H1 (cell line): ENCODE measurements around the gene VSIR. TPM values are rescaled to one million over a fixed set of nuclear protein-coding genes. Genes with fewer than 3 reads are reported as not detected.

ENCODE experiments used
- CTCF ChIA-PET: fragments of 300-600 bp; sonication (Branson Sonifier 250); formaldehyde crosslinking; loops from one replicate; lab custom pipeline; 2021; ENCODE audit not compliant: partially characterized antibody; lab: Charles Lee
- POLR2A ChIA-PET: fragments of 300-600 bp; sonication (Branson Sonifier 250); formaldehyde crosslinking; loops from one replicate; lab custom pipeline; 2021; ENCODE audit warnings: inconsistent platforms; ENCODE audit not compliant: partially characterized antibody; lab: Charles Lee
- DNase-seq, 2 experiments: peaks; one replicate each; pipeline versions ENCODE4 v3.0.0 to v3.0.0-alpha.2; 2010 to 2022; ENCODE audit warnings: low spot score in 2 of 2, low read depth in 1 of 2, mixed read lengths in 1 of 2
- FAIRE-seq: peaks from 2 replicates; lab custom pipeline; 2011; peaks lifted over from hg19 to GRCh38; lab: Jason Lieb, UNC
- H2AFZ ChIP-seq: 2 replicates; pipeline ENCODE4 v1.8.1; 2012; ENCODE audit warnings: low read length, inconsistent platforms
- H2AK5ac ChIP-seq: 2 replicates; pipeline ENCODE4 v1.6.1; 2013; ENCODE audit warnings: low read depth, low read length
- H2BK120ac ChIP-seq: replicated peaks from 2 replicates; pipeline ENCODE3; 2013; ENCODE audit warnings: low read depth, low read length, inconsistent platforms
- H2BK12ac ChIP-seq: 2 replicates; pipeline ENCODE4 v1.6.1; 2013; ENCODE audit warnings: low read depth, low read length
- H2BK15ac ChIP-seq: 2 replicates; pipeline ENCODE4 v1.6.1; 2013; ENCODE audit warnings: low read length
- H2BK20ac ChIP-seq: 2 replicates; pipeline ENCODE4 v1.6.1; 2013; ENCODE audit warnings: low read length
- H2BK5ac ChIP-seq: 2 replicates; pipeline ENCODE4 v1.6.1; 2013; ENCODE audit warnings: low read depth, low read length
- H3K14ac ChIP-seq: 2 replicates; pipeline ENCODE4 v1.6.1; 2013; ENCODE audit warnings: inconsistent platforms; ENCODE audit not compliant: insufficient read length
- H3K18ac ChIP-seq: 2 replicates; pipeline ENCODE4 v1.6.1; 2013; ENCODE audit warnings: low read length; ENCODE audit errors: extremely low read depth
- H3K23ac ChIP-seq: 2 replicates; pipeline ENCODE4 v1.6.1; 2013; ENCODE audit warnings: inconsistent platforms; ENCODE audit not compliant: insufficient read length
- H3K23me2 ChIP-seq: 2 replicates; pipeline ENCODE4 v1.6.1; 2013; ENCODE audit warnings: low read depth, low read length
- H3K27ac ChIP-seq: 2 replicates; pipeline ENCODE4 v1.6.1; 2011; ENCODE audit warnings: low read depth, low read length, inconsistent platforms
- H3K27me3 ChIP-seq, 4 experiments: replicated peaks in 1 of 4; 1 replicate in 1 of 4; 2 replicates in 3 of 4; pipeline versions ENCODE4 v1.6.1 to v1.8.1; 2011 to 2013; ENCODE audit warnings: low read length in 3 of 4, mild to moderate bottlenecking in 3 of 4, inconsistent platforms in 2 of 4, mixed read lengths in 2 of 4, moderate library complexity in 1 of 4; ENCODE audit not compliant: control insufficient read depth in 3 of 4, insufficient read depth in 3 of 4; ENCODE audit errors: extremely low read depth in 1 of 4
- H3K36me3 ChIP-seq, 4 experiments: 2 replicates each; pipeline versions ENCODE4 v1.6.1 to v1.8.1; 2011 to 2013; ENCODE audit warnings: mild to moderate bottlenecking in 4 of 4, low read length in 3 of 4, moderate library complexity in 2 of 4, control low read depth in 1 of 4, inconsistent platforms in 1 of 4; ENCODE audit not compliant: insufficient read depth in 4 of 4, control insufficient read depth in 2 of 4
- H3K4ac ChIP-seq: replicated peaks from 2 replicates; pipeline ENCODE3; 2013; ENCODE audit warnings: low read length, low read depth, mixed read lengths, inconsistent platforms; ENCODE audit not compliant: insufficient read length
- H3K4me1 ChIP-seq, 4 experiments: replicated peaks in 1 of 4; 1 replicate in 1 of 4; 2 replicates in 3 of 4; pipeline versions ENCODE4 v1.6.1 to v1.8.1; 2011 to 2013; ENCODE audit warnings: low read length in 3 of 4, inconsistent platforms in 2 of 4, mixed read lengths in 1 of 4; ENCODE audit not compliant: insufficient read depth in 4 of 4, control insufficient read depth in 3 of 4
- H3K4me2 ChIP-seq, 2 experiments: 2 replicates each; pipeline versions ENCODE4 v1.6.1 to v1.8.1; 2011 to 2013; ENCODE audit warnings: low read depth in 2 of 2, low read length in 2 of 2, control low read depth in 1 of 2, inconsistent platforms in 1 of 2, mild to moderate bottlenecking in 1 of 2; ENCODE audit not compliant: insufficient read depth in 1 of 2
- H3K4me3 ChIP-seq, 4 experiments: fragments of 200-600, 300-600 bp in 1 of 4; sonication (generic), shearing (Covaris generic), sonication (Bioruptor Twin) in 1 of 4; 2 replicates each; pipeline versions ENCODE4 v1.5.1 to v1.8.1; 2011 to 2016; ENCODE audit warnings: low read length in 4 of 4, low read depth in 3 of 4, control low read depth in 2 of 4, inconsistent platforms in 2 of 4, mild to moderate bottlenecking in 2 of 4, mixed read lengths in 1 of 4, moderate library complexity in 1 of 4; ENCODE audit not compliant: insufficient read depth in 2 of 4; ENCODE audit errors: extremely low read depth in 1 of 4
- H3K56ac ChIP-seq: replicated peaks from 2 replicates; pipeline ENCODE3; 2013; ENCODE audit warnings: low read depth, mild to moderate bottlenecking, mixed read lengths, low read length, inconsistent platforms; ENCODE audit not compliant: insufficient read length
- H3K79me1 ChIP-seq: 2 replicates; pipeline ENCODE4 v1.6.1; 2013; ENCODE audit warnings: low read depth, low read length, control low read depth
- H3K79me2 ChIP-seq, 2 experiments: 2 replicates each; pipeline versions ENCODE4 v1.6.1 to v1.8.1; 2012 to 2013; ENCODE audit warnings: low read length in 2 of 2, mild to moderate bottlenecking in 2 of 2, inconsistent platforms in 1 of 2; ENCODE audit not compliant: insufficient read depth in 2 of 2, control insufficient read depth in 1 of 2
- H3K9ac ChIP-seq, 4 experiments: replicated peaks in 1 of 4; 1 replicate in 1 of 4; 2 replicates in 3 of 4; pipeline versions ENCODE4 v1.6.1 to v1.8.1; 2011 to 2013; ENCODE audit warnings: low read depth in 3 of 4, low read length in 3 of 4, control low read depth in 2 of 4, mild to moderate bottlenecking in 2 of 4, moderate library complexity in 2 of 4, inconsistent platforms in 1 of 4; ENCODE audit errors: extremely low read depth in 1 of 4
- H3K9me3 ChIP-seq, 2 experiments: 2 replicates each; pipeline versions ENCODE4 v1.6.1 to v1.8.1; 2012 to 2013; ENCODE audit warnings: mild to moderate bottlenecking in 2 of 2, moderate library complexity in 2 of 2, control low read depth in 1 of 2, inconsistent platforms in 1 of 2, low read depth in 1 of 2, low read length in 1 of 2, mixed read lengths in 1 of 2; ENCODE audit not compliant: insufficient read depth in 2 of 2
- H4K20me1 ChIP-seq, 2 experiments: replicated peaks in 1 of 2; 2 replicates each; pipeline versions ENCODE3 to v1.8.1; 2011 to 2013; ENCODE audit warnings: inconsistent platforms in 2 of 2, low read length in 2 of 2, mild to moderate bottlenecking in 1 of 2; ENCODE audit not compliant: insufficient read depth in 2 of 2, control insufficient read depth in 1 of 2
- H4K5ac ChIP-seq: 2 replicates; pipeline ENCODE4 v1.6.1; 2013; ENCODE audit warnings: low read length, low read depth, mixed read lengths, inconsistent platforms; ENCODE audit not compliant: insufficient read length
- H4K8ac ChIP-seq: 2 replicates; pipeline ENCODE4 v1.8.0; 2013; ENCODE audit warnings: mild to moderate bottlenecking, moderate library complexity, low read length, inconsistent platforms; ENCODE audit not compliant: insufficient read depth; ENCODE audit errors: extremely low read depth
- H4K91ac ChIP-seq: replicated peaks from 2 replicates; pipeline ENCODE3; 2013; ENCODE audit warnings: low read length, mixed read lengths, inconsistent platforms; ENCODE audit not compliant: insufficient read length
- ASH2L ChIP-seq: fragments of 200-600, 300-600 bp; sonication (generic); IDR thresholded peaks from one replicate; pipeline ENCODE4 v1.7.1; 2017; ENCODE audit warnings: low read length
- ATF3 ChIP-seq: IDR thresholded peaks from 2 replicates; pipeline ENCODE4 v1.6.1; 2011; ENCODE audit warnings: low read depth, mild to moderate bottlenecking, low read length; ENCODE audit not compliant: insufficient read depth
- BCL11A ChIP-seq, 2 experiments: IDR thresholded peaks; one replicate each; pipeline ENCODE4 v1.6.1; 2011; ENCODE audit warnings: low read depth in 2 of 2, low read length in 2 of 2, mild to moderate bottlenecking in 2 of 2
- CBX8 ChIP-seq: fragments of 300-800, 300-1000 bp; sonication (generic); IDR thresholded peaks from 2 replicates; pipeline ENCODE4 v1.7.1; 2016; ENCODE audit warnings: low read depth, low read length, borderline replicate concordance
- EGR1 ChIP-seq: IDR thresholded peaks from 2 replicates; pipeline ENCODE4 v1.6.1; 2011; ENCODE audit warnings: low read depth, low read length, borderline replicate concordance
- GABPA ChIP-seq: IDR thresholded peaks from 2 replicates; pipeline ENCODE4 v1.6.1; 2011; ENCODE audit warnings: mild to moderate bottlenecking, low read length, moderate library complexity, borderline replicate concordance; ENCODE audit not compliant: insufficient read depth
- RAD21 ChIP-seq, 2 experiments: IDR thresholded peaks in 1 of 2; conservative IDR thresholded peaks in 1 of 2; 2 replicates each; pipeline ENCODE4 v1.6.1; 2011; ENCODE audit warnings: low read depth in 2 of 2, low read length in 2 of 2, improper control_type of control experiment in 1 of 2, inconsistent platforms in 1 of 2, mild to moderate bottlenecking in 1 of 2, moderate library complexity in 1 of 2
- SIN3A ChIP-seq, 2 experiments: IDR thresholded peaks in 1 of 2; conservative IDR thresholded peaks in 1 of 2; 2 replicates each; pipeline ENCODE4 v1.6.1; 2011 to 2012; ENCODE audit warnings: low read length in 2 of 2, improper control_type of control experiment in 1 of 2, low read depth in 1 of 2, mild to moderate bottlenecking in 1 of 2
- TAF7 ChIP-seq: optimal IDR thresholded peaks from 2 replicates; pipeline ENCODE3; 2011; ENCODE audit warnings: low read depth, mild to moderate bottlenecking, inconsistent platforms, low read length, moderate library complexity, borderline replicate concordance
- TEAD4 ChIP-seq: IDR thresholded peaks from 2 replicates; pipeline ENCODE4 v1.6.1; 2012; ENCODE audit warnings: low read depth, low read length, inconsistent platforms, mixed read lengths
- WGBS, 2 experiments: shearing (Covaris generic) in 1 of 2; methylation state at CpG; one replicate each; pipeline versions ENCODE4 v1.1.6 to v1.1.7; 2013 to 2015; ENCODE audit warnings: low lambda C conversion rate in 2 of 2, mixed read lengths in 2 of 2, inconsistent platforms in 1 of 2, low coverage in 1 of 2, missing lambda C conversion rate in 1 of 2; ENCODE audit not compliant: insufficient replicate concordance in 2 of 2, insufficient coverage in 1 of 2, insufficient read length in 1 of 2; ENCODE audit errors: extremely low coverage in 1 of 2, missing lambda C conversion rate in 1 of 2; 5-methylcytosine and 5-hydroxymethylcytosine counted together
- polyA plus RNA-seq, 7 experiments: library from polyadenylated mRNA; depleted of rRNA in 3 of 7; stranded (reverse) in 5 of 7; unstranded in 2 of 7; fragments of >200 nt in 5 of 7; fragments of 200-250 nt in 2 of 7; gene quantifications; 1 replicate in 5 of 7; 2 replicates in 1 of 7; 4 replicates in 1 of 7; pipeline versions ENCODE4 v1.2.1 to v1.2.3, GENCODE V29; 2011 to 2013; ENCODE audit warnings: missing spikeins in 2 of 7, mixed read lengths in 2 of 7
- total RNA-seq: library from RNA; stranded (reverse); fragmentation: NEBNext Ultra II Directional; extraction: Animal tissue kit (Norgen Biotek cat#: 25700); gene quantifications from 2 replicates; pipeline ENCODE4 v1.2.1, GENCODE V29; 2021
- TF ChIP-seq, protein P1 (sequence below): IDR thresholded peaks from 2 replicates; pipeline ENCODE4 v1.6.1; 2012; ENCODE audit warnings: low read length, inconsistent platforms

Gene VSIR
- total and polyA plus RNA-seq, 2 of the 8 experiments (the other 6 are each of a cell fraction or from before 2014, with no cell fraction given), result 0.33 TPM; not detected in 1

DNA sequence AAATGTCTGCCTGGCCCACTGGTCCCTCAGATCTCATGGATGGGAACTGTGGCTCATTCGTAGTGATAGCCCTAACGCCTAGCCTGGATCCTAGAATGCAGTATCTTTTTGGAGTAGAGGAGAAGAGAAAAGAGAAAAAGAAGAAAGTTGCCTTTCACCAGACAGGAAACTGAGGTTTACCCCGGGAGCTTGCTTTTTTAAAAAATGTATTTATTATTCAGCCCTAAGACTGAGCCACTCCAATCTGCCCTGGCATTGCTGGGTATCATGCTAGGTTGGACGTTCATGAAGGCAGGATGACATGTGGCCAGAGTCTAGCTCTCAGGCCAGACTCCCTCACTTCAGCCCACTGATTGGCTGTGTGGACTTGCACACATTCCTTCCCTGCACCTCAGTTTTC lies 32.3 kb downstream of the VSIR start:
- no peak overlapping the region for H4K5ac ChIP-seq
- no peak overlapping the region for H2BK5ac ChIP-seq
- no peaks in the 10 kb centered on the region for H3K79me1 ChIP-seq
- no peak overlapping the region for H3K4me2 ChIP-seq
- no peak for FAIRE-seq
- no peaks in the 10 kb centered on the region for H4K20me1 ChIP-seq
- no peak overlapping the region for H2BK12ac ChIP-seq
- H2BK15ac ChIP-seq, result no peak overlapping the region
- ChIA-PET CTCF (interaction anchor here (1.3 to 2.8 kb wide), 2 partner anchors 21 to 33 kb away, joined by 3 to 14 read pairs; no protein-coding TSS in a partner anchor), POLR2A (no interaction called here)
- no peaks in the 10 kb centered on the region for H3K23me2 ChIP-seq
- H3K27ac ChIP-seq, result no peak overlapping the region
- no peak for DNase-seq
- H3K9me3 ChIP-seq, result no peaks in the 10 kb centered on the region
- H3K4ac ChIP-seq, result no peak overlapping the region
- no peaks in the 10 kb centered on the region for H3K36me3 ChIP-seq
- no peak overlapping the region for H2BK120ac ChIP-seq
- no peaks in the 10 kb centered on the region for H3K79me2 ChIP-seq
- H3K4me3 ChIP-seq, result no peak overlapping the region
- H2BK20ac ChIP-seq, result no peak overlapping the region
- 62% methylated on average over 4 of the region's 4 CpGs; no CpG with 5 or more reads in 1 of the 2 experiments for WGBS, 2 experiments
- no peak overlapping the region for H3K18ac ChIP-seq
- H3K23ac ChIP-seq, result no peak overlapping the region
- no peak overlapping the region for H3K14ac ChIP-seq
- H3K27me3 ChIP-seq, result 0 out of 7 replicates have a peak, but pooled peaks cover 0 to 2% (median 0%) of the 10 kb centered on the region in 4 experiments
- H2AFZ ChIP-seq, result no peak overlapping the region
- peaks cover 0 to 5% (median 4%) of the 10 kb centered on the region in 4 experiments; a peak in 4 of 7 replicates for H3K4me1 ChIP-seq
- H3K56ac ChIP-seq, result no peak overlapping the region
- H4K8ac ChIP-seq, result no peak overlapping the region
- no peak overlapping the region for H2AK5ac ChIP-seq
- H4K91ac ChIP-seq, result no peak overlapping the region
- no peak overlapping the region for H3K9ac ChIP-seq
- TF ChIP-seq RAD21 (IDR thresholded peaks at IDR 0.05 in 1 of 2, conservative IDR thresholded peaks at IDR 0.05 in 1 of 2; ENCODE audit: low read depth in 2 of 2, low read length in 2 of 2) (no peak), ASH2L (no peak), SIN3A (conservative IDR thresholded peaks at IDR 0.05 in 1 of 2, IDR thresholded peaks at IDR 0.05 in 1 of 2; ENCODE audit: low read depth in 1 of 2, low read length in 2 of 2) (no peak), EGR1 (no peak), TAF7 (no peak), GABPA (no peak), TEAD4 (no peak), CBX8 (no peak), BCL11A (IDR thresholded peaks at IDR 0.05; ENCODE audit: low read depth in 2 of 2, low read length in 2 of 2) (no peak), ATF3 (no peak)
- TF ChIP-seq, protein P1, sequence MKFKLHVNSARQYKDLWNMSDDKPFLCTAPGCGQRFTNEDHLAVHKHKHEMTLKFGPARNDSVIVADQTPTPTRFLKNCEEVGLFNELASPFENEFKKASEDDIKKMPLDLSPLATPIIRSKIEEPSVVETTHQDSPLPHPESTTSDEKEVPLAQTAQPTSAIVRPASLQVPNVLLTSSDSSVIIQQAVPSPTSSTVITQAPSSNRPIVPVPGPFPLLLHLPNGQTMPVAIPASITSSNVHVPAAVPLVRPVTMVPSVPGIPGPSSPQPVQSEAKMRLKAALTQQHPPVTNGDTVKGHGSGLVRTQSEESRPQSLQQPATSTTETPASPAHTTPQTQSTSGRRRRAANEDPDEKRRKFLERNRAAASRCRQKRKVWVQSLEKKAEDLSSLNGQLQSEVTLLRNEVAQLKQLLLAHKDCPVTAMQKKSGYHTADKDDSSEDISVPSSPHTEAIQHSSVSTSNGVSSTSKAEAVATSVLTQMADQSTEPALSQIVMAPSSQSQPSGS, result no peak
